Measurements from ENCODE around the gene SEMA4D. TPM values are rescaled to one million over a fixed set of nuclear protein-coding genes. Genes with fewer than 3 reads are reported as not detected.

SEMA4D gene
- total and polyA plus RNA-seq, 2 of the 13 experiments (the other 11 are each of a cell fraction or from before 2014, with no cell fraction given): 0.13 to 0.16 TPM

DNA sequence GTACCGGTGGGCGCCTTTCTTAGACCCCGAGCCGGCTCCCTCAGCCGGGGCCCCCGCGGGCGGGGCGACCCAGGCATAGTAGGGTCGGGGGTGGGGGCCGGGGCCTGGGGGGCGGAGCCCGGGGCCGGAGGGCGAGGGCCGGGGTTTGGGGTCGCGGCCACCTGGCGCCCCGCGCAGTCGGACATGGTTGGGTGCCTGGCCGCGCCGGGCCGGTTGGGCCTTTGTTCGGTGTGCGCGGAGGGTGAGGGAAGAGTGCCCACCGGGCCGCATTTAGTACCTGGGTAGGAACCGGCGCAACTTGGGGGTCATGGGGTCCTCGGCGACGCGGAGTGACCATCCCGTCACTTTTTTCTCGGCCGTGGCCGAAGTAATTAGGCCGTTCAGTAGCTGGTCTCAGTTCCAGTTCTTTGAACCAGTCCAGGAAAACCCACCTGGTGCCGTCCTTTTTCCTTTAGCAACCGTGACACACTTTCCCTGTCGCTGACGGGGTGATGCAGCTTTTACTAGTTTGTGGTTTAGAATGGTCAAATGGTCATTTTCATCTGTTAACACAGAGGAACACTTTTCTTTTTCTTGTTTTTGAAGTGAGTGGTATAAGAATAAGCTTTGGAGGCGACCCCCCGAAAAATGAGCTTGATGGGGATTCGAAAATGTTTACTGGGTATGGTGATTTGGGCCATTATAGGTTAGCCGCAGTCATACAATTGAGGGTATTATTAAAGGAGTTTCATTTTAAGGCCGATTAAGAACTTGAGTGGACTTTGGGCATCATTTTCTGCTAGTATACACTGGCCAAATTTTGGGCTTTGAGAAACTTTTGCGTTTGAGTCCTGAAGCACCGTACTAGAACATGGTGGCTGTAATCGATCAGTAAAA, 186.3 kb downstream of the SEMA4D start:
- Histone ChIP-seq H3K4me1 (ENCODE audit: insufficient read depth, low read length) (peaks cover 43% of the 10 kb centered on the region), H3K4me3 (replicated peaks in 1 of 3; ENCODE audit: insufficient read depth in 1 of 3, low read depth in 2 of 3, low read length in 3 of 3) (peak overlapping the region; percentile 88 to 94 (median 88)), H3K9ac (ENCODE audit: insufficient read depth, low read depth, low read length) (peak overlapping the region; percentile 97), H4K20me1 (ENCODE audit: insufficient read depth, low read length) (peaks cover 28% of the 10 kb centered on the region), H3K9me3 (ENCODE audit: low read length) (no peaks in the 10 kb centered on the region), H3K27ac (ENCODE audit: extremely low read length, insufficient read depth, low read length) (peak overlapping the region; percentile 83), H3K27me3 (ENCODE audit: control insufficient read depth in 1 of 2, insufficient read depth in 2 of 2, low read length in 2 of 2) (no peaks in the 10 kb centered on the region; a peak in 1 of 5 replicates), H3K36me3 (replicated peaks in 1 of 2; ENCODE audit: control insufficient read depth in 1 of 2, insufficient read depth in 2 of 2, low read length in 2 of 2) (peaks cover 0 to 18% of the 10 kb centered on the region in 2 experiments; a peak in 1 of 5 replicates), H3K4me2 (ENCODE audit: low read depth, low read length) (peak overlapping the region; percentile 83), H2AFZ (ENCODE audit: low read length) (no peak overlapping the region), H3K79me2 (ENCODE audit: insufficient read depth, low read length) (peaks cover 61% of the 10 kb centered on the region)
- CTCF ChIA-PET (ENCODE audit: low intra/inter-chr PET ratio, low total read pairs): no interaction called here
- WGBS (ENCODE audit: low lambda C conversion rate): 0% methylated on average over 26 of the region's 54 CpGs
- ATAC-seq: peak; percentile 20
- intact Hi-C loops (cut with micrococcal nuclease; ENCODE audit: unreplicated experiment): no loop called here
- BruUV-seq (replicated peaks): TSS peak; percentile 55
- DNase-seq (ENCODE audit: low spot score): no peak
- no peak for FAIRE-seq
- in situ Hi-C loops (cut with HindIII; ENCODE audit: extremely low pct_ligation_motif_present, low pct_unique_long_range_greater_than_20kb): loop anchor here (10.0 kb wide), 1 partner anchor 243 kb away; no protein-coding TSS in a partner anchor
- POLR2A ChIA-PET: interaction anchor here (2.7 kb wide), 2 partner anchors 46 to 244 kb away, joined by 12 to 13 read pairs; no protein-coding TSS in a partner anchor
- TF ChIP-seq SUZ12 (IDR thresholded peaks at IDR 0.05; ENCODE audit: low read depth, low read length) (no peak), HIVEP1 (CRISPR knock-in tag; IDR thresholded peaks at IDR 0.05) (no peak), ZNF546 (CRISPR knock-in tag; conservative IDR thresholded peaks at IDR 0.05) (no peak), PITX1 (CRISPR knock-in tag; IDR thresholded peaks at IDR 0.05) (no peak), MAFF (IDR thresholded peaks at IDR 0.05; ENCODE audit: low read depth, low read length) (no peak), PAWR (CRISPR knock-in tag; IDR thresholded peaks at IDR 0.05; ENCODE audit: borderline replicate concordance) (no peak), ZNF232 (CRISPR knock-in tag; IDR thresholded peaks at IDR 0.05; ENCODE audit: borderline replicate concordance) (no peak), HNRNPK (IDR thresholded peaks at IDR 0.05; ENCODE audit: low read depth, low read length, poor library complexity, severe bottlenecking) (no peak), NFKB2 (CRISPR knock-in tag; IDR thresholded peaks at IDR 0.05; ENCODE audit: borderline replicate concordance) (0 out of 2 replicates have a peak, but pooled peaks have one; percentile 12), SPEN (CRISPR knock-in tag; IDR thresholded peaks at IDR 0.05; ENCODE audit: low read depth) (no peak)
- TF ChIP-seq, protein P1, sequence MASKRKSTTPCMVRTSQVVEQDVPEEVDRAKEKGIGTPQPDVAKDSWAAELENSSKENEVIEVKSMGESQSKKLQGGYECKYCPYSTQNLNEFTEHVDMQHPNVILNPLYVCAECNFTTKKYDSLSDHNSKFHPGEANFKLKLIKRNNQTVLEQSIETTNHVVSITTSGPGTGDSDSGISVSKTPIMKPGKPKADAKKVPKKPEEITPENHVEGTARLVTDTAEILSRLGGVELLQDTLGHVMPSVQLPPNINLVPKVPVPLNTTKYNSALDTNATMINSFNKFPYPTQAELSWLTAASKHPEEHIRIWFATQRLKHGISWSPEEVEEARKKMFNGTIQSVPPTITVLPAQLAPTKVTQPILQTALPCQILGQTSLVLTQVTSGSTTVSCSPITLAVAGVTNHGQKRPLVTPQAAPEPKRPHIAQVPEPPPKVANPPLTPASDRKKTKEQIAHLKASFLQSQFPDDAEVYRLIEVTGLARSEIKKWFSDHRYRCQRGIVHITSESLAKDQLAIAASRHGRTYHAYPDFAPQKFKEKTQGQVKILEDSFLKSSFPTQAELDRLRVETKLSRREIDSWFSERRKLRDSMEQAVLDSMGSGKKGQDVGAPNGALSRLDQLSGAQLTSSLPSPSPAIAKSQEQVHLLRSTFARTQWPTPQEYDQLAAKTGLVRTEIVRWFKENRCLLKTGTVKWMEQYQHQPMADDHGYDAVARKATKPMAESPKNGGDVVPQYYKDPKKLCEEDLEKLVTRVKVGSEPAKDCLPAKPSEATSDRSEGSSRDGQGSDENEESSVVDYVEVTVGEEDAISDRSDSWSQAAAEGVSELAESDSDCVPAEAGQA (IDR thresholded peaks at IDR 0.05; ENCODE audit: low read depth): no peak
- TF ChIP-seq, protein P1 (CRISPR knock-in tag; IDR thresholded peaks at IDR 0.05; ENCODE audit: borderline replicate concordance): no peak
- TF ChIP-seq, protein P2, sequence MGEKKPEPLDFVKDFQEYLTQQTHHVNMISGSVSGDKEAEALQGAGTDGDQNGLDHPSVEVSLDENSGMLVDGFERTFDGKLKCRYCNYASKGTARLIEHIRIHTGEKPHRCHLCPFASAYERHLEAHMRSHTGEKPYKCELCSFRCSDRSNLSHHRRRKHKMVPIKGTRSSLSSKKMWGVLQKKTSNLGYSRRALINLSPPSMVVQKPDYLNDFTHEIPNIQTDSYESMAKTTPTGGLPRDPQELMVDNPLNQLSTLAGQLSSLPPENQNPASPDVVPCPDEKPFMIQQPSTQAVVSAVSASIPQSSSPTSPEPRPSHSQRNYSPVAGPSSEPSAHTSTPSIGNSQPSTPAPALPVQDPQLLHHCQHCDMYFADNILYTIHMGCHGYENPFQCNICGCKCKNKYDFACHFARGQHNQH (CRISPR knock-in tag; IDR thresholded peaks at IDR 0.05): no peak
- TF ChIP-seq, protein P3, sequence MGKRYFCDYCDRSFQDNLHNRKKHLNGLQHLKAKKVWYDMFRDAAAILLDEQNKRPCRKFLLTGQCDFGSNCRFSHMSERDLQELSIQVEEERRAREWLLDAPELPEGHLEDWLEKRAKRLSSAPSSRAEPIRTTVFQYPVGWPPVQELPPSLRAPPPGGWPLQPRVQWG (CRISPR knock-in tag; IDR thresholded peaks at IDR 0.05; ENCODE audit: borderline replicate concordance, low read depth): no peak
